HG03060 (cell line): ENCODE measurements around the gene EFNA2.
"Not testable (repeated sequence)": the region's sequence is repeated elsewhere in the genome, so short reads cannot be mapped to it uniquely, and the experiment has no call there.

Source experiments
- ATAC-seq: cut with Tn5 transposase; IDR thresholded peaks from one replicate; pipeline ENCODE4 v1.9.1; 2021; ENCODE audit warnings: low read depth, moderate number of reproducible peaks; ENCODE audit not compliant: unreplicated experiment

The EFNA2 gene

GRCh38 chr19:1294688-1295087 is 9.0 kb downstream of the EFNA2 start:
- ATAC-seq = no peak

DNA sequence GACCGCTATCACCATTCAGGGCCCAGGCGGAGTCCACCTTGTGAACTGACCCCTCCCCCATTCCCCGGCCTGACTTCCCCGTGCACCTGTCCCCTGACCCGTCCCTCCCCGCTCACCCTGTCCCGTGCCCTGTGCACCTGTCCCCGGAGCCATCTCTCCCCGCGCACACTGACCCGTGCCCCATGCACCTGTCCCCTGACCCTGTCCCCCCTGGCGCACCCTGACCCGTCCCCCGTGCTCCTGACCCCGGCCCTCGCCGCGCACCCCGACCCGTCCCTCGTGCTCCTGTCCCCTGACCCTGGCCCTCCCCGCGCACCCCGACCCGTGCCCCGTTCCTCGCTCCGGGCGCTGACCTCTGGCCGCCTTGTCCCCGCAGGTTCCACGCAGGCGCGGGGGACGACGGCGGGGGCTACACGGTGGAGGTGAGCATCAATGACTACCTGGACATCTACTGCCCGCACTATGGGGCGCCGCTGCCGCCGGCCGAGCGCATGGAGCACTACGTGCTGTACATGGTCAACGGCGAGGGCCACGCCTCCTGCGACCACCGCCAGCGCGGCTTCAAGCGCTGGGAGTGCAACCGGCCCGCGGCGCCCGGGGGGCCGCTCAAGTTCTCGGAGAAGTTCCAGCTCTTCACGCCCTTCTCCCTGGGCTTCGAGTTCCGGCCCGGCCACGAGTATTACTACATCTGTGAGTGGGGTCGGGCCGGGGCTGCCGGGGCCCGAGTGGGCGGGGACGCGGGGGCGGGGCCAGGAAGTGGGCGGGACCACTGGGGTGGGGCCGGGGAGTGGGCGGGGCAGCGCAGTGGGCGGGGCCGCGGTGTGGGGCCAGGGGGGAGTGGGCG is 9.7 kb downstream of the EFNA2 start:
- no peak for ATAC-seq

DNA sequence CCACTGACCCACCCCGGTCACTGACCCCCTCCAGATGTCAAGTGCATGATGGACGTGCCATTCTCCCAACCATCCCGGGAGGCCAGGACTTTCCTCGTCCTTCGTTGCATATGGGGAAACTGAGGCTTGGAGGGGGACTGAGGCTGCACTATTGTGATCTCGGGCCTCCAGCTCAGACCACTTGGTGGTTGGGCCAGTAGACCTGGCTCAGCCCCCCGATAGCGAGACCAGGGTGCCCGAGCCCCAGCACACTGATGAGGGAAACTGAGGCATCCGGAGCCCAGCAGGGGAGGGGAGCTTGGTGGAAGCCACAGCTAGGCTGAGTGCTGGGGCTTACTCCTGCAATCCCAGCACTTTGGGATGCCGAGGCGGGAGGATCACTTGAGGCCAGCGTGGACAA is 10.4 kb downstream of the EFNA2 start:
- no peak for ATAC-seq

DNA sequence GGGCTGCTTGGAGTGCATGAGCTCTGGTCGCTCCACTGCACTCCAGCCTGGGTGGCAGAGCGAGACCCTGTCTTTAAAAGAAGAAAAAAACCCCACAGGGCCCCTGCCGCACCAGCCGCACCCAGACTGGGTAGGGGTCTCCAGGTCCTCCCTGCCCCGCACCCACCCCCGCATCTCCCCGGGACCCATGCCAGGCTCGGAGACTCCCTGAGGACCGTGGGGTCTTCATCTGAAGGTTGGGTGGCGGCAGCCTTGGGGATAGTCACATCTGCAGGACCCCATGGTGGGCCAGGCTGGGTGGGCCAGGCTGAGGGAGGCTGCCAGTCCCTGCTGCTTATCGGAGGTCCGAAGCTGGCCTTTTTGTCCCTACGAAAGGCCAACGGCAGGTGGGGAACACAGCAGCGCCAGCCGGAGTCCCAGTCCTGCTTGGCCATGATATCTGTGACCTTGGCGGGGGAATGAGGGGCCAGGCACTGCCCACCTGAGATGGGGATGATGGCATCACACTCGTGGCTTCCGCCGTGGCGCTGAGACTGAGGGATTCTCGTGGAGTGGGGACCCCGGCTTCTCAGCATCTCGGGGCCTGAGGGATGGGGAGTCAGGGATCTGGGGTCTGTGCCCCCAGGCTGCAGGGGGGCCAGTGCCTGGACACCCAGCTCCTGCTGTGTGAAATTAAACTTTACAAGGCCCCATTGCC is 11.1 kb downstream of the EFNA2 start:
- ATAC-seq = no peak

- ATAC-seq = no peak
Measured at GRCh38 chr19:1298235-1298634, 12.6 kb downstream of the EFNA2 start.

- no peak for ATAC-seq
Measured at GRCh38 chr19:1299801-1300200, 14.1 kb downstream of the EFNA2 start.

GRCh38 chr19:1300744-1301490 is 15.2 kb downstream of the EFNA2 start:
- ATAC-seq = no peak

DNA sequence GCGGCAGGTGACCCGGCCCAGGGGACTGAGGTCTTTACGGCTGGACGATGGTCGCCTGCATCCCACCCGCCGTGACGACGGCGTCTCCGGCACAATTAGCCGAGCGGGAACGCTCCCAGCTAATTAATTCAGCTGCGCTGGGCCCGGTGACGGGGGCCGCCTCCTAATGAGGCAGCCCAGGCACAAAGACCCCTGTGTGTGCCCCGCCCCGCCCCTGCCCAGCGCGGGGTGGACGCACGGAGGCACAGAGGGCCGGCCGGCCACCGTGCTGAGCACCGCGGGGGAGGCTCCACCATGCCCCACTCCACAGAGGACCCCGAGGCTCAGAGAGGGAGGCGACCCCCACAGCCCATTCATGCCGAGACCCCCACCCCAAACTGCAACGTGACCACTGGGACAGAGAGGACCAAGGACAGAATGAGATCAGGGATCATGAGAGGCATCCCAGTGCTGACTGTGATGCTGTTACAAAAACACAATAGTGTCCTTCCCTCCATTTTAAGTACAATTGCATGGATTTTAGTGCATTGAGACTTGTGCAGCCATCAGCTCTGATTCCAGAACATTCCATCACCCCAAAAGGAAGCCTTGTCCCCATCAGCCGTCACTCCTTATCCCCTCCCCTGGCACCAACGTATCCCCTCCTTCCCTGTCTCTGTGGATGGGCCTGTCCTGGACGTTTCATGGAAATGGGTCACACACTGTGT is 17.0 kb downstream of the EFNA2 start:
- no peak for ATAC-seq

- no peak for ATAC-seq
Measured at GRCh38 chr19:1304197-1304924, 18.7 kb downstream of the EFNA2 start.

- ATAC-seq = not testable (repeated sequence)
Measured at GRCh38 chr19:1305354-1305753, 19.7 kb downstream of the EFNA2 start.

DNA sequence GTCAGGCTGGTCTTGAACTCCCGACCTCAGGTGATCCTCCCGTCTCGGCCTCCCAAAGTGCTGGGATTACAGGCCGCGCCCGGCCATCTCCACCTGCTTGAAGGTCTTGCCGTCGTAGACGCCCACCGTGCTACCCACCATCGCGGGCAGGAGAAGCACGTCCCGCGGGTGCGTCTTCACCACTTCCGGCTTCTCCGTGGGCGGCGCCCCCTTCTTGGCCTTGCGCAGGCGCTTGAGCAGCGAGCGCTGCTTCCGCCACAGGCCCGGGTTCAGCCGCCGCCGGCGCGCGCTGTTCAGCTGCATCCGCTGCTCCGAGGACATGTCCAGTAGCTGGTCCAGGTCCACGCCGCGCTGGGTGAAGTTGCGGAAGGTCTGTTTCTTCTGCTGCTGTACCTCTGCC is 21.6 kb downstream of the EFNA2 start:
- ATAC-seq = no peak

GRCh38 chr19:1307755-1308303 is 22.2 kb downstream of the EFNA2 start:
- no peak for ATAC-seq

GRCh38 chr19:1308718-1309117 is 23.0 kb downstream of the EFNA2 start:
- no peak for ATAC-seq

- no peak for ATAC-seq
Measured at GRCh38 chr19:1309977-1310852, 24.5 kb downstream of the EFNA2 start.

DNA sequence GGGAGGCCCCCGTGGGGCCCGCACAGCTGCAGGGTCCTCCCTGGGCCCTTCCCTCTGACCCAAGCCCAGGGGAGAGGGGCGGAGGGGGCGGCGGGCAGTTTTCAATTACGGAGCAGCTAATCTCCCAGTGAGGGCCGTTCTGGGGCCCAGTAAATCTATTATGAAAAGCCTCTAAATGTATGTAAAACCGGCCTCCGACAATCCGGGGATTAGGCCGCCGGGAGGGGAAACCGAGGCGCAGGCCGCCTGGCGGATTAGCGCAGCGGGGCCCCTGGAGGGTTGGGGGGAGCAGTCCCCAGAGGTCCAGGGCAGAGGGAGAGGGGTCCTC is 25.1 kb downstream of the EFNA2 start:
- no peak for ATAC-seq

DNA sequence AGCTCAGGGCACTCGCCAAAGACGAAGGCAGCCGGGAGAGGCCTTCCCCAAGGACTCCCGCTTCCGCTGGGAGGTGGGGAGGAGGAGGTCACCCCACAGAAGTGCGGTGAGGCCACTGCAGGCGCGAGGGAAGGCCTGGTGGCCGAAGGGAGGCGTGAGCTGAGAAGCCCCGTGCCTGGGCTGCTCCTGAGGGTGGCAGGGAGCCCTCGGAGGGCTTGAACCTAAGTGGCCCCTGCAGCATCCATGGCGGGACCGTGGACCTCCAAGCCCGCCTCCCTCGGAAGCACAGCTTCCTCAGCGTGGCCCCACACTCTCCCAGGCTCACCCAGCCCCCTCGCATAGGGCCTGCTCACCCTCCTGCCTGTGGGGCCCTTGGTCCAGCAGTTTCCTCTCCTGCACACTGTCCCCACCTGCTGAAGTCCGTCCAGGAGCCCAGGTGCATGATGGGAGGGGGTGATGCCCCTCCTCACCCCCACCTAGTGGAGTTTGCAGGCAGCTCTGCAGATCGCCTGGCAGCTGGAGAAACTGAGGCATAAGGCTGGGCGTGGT is 25.9 kb downstream of the EFNA2 start:
- ATAC-seq = no peak

DNA sequence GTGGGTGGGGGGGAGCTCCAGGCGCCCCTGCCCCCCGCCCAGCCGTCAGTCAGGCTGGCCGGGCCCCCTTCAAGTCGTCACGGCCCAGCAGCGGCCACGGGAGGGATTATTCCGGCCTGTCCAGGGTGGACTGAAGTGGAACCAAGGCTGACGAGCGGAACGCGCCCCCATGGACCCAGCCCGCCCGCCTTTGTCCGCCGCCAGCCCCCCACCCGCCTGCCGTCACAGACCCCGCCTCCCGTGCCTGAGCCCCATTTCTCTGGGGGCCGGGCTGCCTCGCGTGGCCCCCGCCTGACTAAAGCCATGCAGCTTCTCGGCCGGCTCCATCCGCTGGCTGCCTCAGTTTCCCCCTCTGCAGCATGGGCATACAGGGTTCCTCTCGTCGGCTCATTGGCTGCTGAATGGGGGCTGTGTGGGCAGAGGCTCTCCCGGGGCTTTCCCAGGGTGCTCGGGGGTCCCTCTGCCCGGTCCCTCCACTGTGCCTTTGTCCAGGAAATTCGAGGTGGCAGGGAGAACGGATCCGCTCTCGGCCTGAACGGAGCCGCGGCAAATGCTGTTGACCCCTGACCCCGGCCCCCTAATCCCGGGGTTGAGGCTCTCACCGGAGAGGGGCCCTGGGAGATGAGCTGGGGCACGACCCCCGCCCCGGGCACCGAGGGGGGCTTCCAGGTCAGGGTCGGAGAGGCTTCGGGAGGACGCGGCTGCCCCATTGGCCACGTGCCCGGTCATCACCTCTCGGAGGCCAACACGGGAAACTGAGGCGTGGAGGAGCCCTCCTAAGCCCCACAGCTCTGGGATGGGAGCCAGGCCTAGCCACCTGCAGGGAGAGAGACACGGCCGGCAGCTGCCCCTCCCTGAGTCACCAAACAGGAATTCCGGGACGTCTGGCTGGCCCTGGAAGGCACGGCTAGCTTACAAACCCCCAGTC is 27.4 kb downstream of the EFNA2 start:
- no peak for ATAC-seq
